ENCODE results near the gene MROH2A.

MROH2A gene

GRCh38 chr2:233882353-233882752, 104.2 kb downstream of the MROH2A start:
- TF ChIP-seq CSDC2 (CRISPR knock-in tag; IDR thresholded peaks at IDR 0.05) = no peak
- TF ChIP-seq ZFP30 (CRISPR knock-in tag; IDR thresholded peaks at IDR 0.05) = no peak
- no peak for TF ChIP-seq ESRRG (CRISPR knock-in tag; IDR thresholded peaks at IDR 0.05)
- TF ChIP-seq PATZ1 (CRISPR knock-in tag; IDR thresholded peaks at IDR 0.05; ENCODE audit: borderline replicate concordance) = no peak
- TF ChIP-seq ZNF8 (CRISPR knock-in tag; IDR thresholded peaks at IDR 0.05) = no peak
- no peak for TF ChIP-seq ISL1 (CRISPR knock-in tag; IDR thresholded peaks at IDR 0.05)
- TF ChIP-seq TOX (CRISPR knock-in tag; IDR thresholded peaks at IDR 0.05; ENCODE audit: borderline replicate concordance) = no peak
- no peak for TF ChIP-seq CSRNP3 (CRISPR knock-in tag; IDR thresholded peaks at IDR 0.05)
- TF ChIP-seq TCF4 (CRISPR knock-in tag; IDR thresholded peaks at IDR 0.05; ENCODE audit: borderline replicate concordance) = no peak
- TF ChIP-seq ZNF565 (CRISPR knock-in tag; conservative IDR thresholded peaks at IDR 0.05; ENCODE audit: low read depth) = no peak
- no peak for TF ChIP-seq POU6F1 (CRISPR knock-in tag; IDR thresholded peaks at IDR 0.05; ENCODE audit: borderline replicate concordance, low read depth)

More at GRCh38 chr2:233882353-233882752, 104.2 kb downstream of the MROH2A start:
- ATAC-seq = no peak

Data from SK-N-SH treated with all-trans-retinoic acid at 6 μM for 48 hours (cell line).